Mesenchymal stem cell (in vitro differentiated cells and primary cell): Measurements from ENCODE around the gene KCNC3.

Experiments
- DNase-seq: peaks from one replicate; pipeline ENCODE4 v3.0.0-alpha.2; 2013
- H2AFZ ChIP-seq: one replicate; pipeline ENCODE4 v1.6.1; 2013; ENCODE audit warnings: low read depth, mild to moderate bottlenecking, control low read depth, inconsistent platforms, low read length, moderate library complexity
- H2AK5ac ChIP-seq: 2 replicates; pipeline ENCODE4 v1.6.1; 2013; ENCODE audit warnings: low read length, moderate library complexity, mild to moderate bottlenecking, inconsistent platforms; ENCODE audit not compliant: severe bottlenecking
- H2BK120ac ChIP-seq: one replicate; pipeline ENCODE4 v1.6.1; 2013; ENCODE audit warnings: low read depth, mild to moderate bottlenecking, inconsistent platforms, low read length, moderate library complexity
- H2BK12ac ChIP-seq, 2 experiments: one replicate each; pipeline ENCODE4 v1.6.1; 2013; ENCODE audit warnings: inconsistent platforms in 2 of 2, low read length in 2 of 2, mild to moderate bottlenecking in 2 of 2, moderate library complexity in 2 of 2, control low read depth in 1 of 2
- H2BK15ac ChIP-seq: one replicate; pipeline ENCODE4 v1.6.1; 2013; ENCODE audit warnings: mild to moderate bottlenecking, low read depth, inconsistent platforms; ENCODE audit not compliant: poor library complexity, severe bottlenecking
- H2BK5ac ChIP-seq: 2 replicates; pipeline ENCODE4 v1.6.1; 2013; ENCODE audit warnings: low read depth, mild to moderate bottlenecking, low read length, control low read depth, inconsistent platforms; ENCODE audit not compliant: poor library complexity, severe bottlenecking
- H3K14ac ChIP-seq, 2 experiments: one replicate each; pipeline ENCODE4 v1.6.1; 2013; ENCODE audit warnings: inconsistent platforms in 2 of 2, low read length in 2 of 2, control low read depth in 1 of 2, mild to moderate bottlenecking in 1 of 2, moderate library complexity in 1 of 2
- H3K18ac ChIP-seq, 2 experiments: one replicate each; pipeline ENCODE4 v1.6.1; 2013; ENCODE audit warnings: inconsistent platforms in 2 of 2, low read length in 2 of 2, control low read depth in 1 of 2, low read depth in 1 of 2, mild to moderate bottlenecking in 1 of 2
- H3K23ac ChIP-seq, 2 experiments: one replicate each; pipeline ENCODE4 v1.6.1; 2013; ENCODE audit warnings: inconsistent platforms in 2 of 2, low read length in 2 of 2, mild to moderate bottlenecking in 2 of 2, moderate library complexity in 2 of 2, control low read depth in 1 of 2
- H3K27ac ChIP-seq: 2 replicates; pipeline ENCODE4 v1.5.1; 2013; ENCODE audit warnings: mild to moderate bottlenecking, moderate library complexity, low read length, control low read depth, inconsistent platforms; ENCODE audit not compliant: poor library complexity, severe bottlenecking
- H3K27me3 ChIP-seq, 2 experiments: 2 replicates each; pipeline versions ENCODE4 v1.6.1 to v1.7.0; 2013; ENCODE audit warnings: low read length in 2 of 2, mild to moderate bottlenecking in 2 of 2, moderate library complexity in 2 of 2, control low read depth in 1 of 2, inconsistent platforms in 1 of 2; ENCODE audit not compliant: control insufficient read depth in 1 of 2, insufficient read depth in 1 of 2
- H3K36me3 ChIP-seq, 2 experiments: 2 replicates each; pipeline versions ENCODE4 v1.6.1 to v1.7.0; 2013; ENCODE audit warnings: low read length in 2 of 2, control low read depth in 1 of 2, inconsistent platforms in 1 of 2, low read depth in 1 of 2, mild to moderate bottlenecking in 1 of 2; ENCODE audit not compliant: insufficient read depth in 2 of 2, control insufficient read depth in 1 of 2
- H3K4ac ChIP-seq, 2 experiments: one replicate each; pipeline ENCODE4 v1.6.1; 2013; ENCODE audit warnings: inconsistent platforms in 2 of 2, low read length in 2 of 2, mild to moderate bottlenecking in 2 of 2, moderate library complexity in 2 of 2, control low read depth in 1 of 2, low read depth in 1 of 2
- H3K4me1 ChIP-seq: 2 replicates; pipeline ENCODE4 v1.6.1; 2013; ENCODE audit warnings: low read depth, low read length, control low read depth; ENCODE audit not compliant: control insufficient read depth, insufficient read depth
- H3K4me2 ChIP-seq: 2 replicates; pipeline ENCODE4 v1.6.1; 2013; ENCODE audit warnings: low read length, mild to moderate bottlenecking, inconsistent platforms; ENCODE audit not compliant: poor library complexity, severe bottlenecking
- H3K4me3 ChIP-seq, 2 experiments: 2 replicates each; pipeline versions ENCODE4 v1.5.1 to v1.7.0; 2013; ENCODE audit warnings: low read length in 2 of 2, mild to moderate bottlenecking in 2 of 2, control low read depth in 1 of 2, low read depth in 1 of 2; ENCODE audit not compliant: insufficient read depth in 1 of 2
- H3K79me1 ChIP-seq: replicated peaks from 2 replicates; pipeline ENCODE4 v1.6.1; 2013; ENCODE audit warnings: mild to moderate bottlenecking, control low read depth, low read length, inconsistent platforms; ENCODE audit not compliant: poor library complexity, severe bottlenecking
- H3K9ac ChIP-seq: 2 replicates; pipeline ENCODE4 v1.7.0; 2013; ENCODE audit warnings: mild to moderate bottlenecking, low read length, moderate library complexity
- H3K9me3 ChIP-seq: 2 replicates; pipeline ENCODE4 v1.7.0; 2013; ENCODE audit warnings: mild to moderate bottlenecking, low read length; ENCODE audit not compliant: control insufficient read depth
- H4K8ac ChIP-seq: one replicate; pipeline ENCODE4 v1.6.1; 2013; ENCODE audit warnings: inconsistent platforms, mild to moderate bottlenecking, low read length, moderate library complexity
- H4K91ac ChIP-seq: one replicate; pipeline ENCODE4 v1.6.1; 2013; ENCODE audit warnings: mild to moderate bottlenecking, low read length, inconsistent platforms
- WGBS: methylation state at CpG from one replicate; pipeline ENCODE4 v1.1.7; 2013; ENCODE audit warnings: mixed read lengths; 5-methylcytosine and 5-hydroxymethylcytosine counted together

The KCNC3 gene

GRCh38 chr19:50310759-50311465 is 18.3 kb downstream of the KCNC3 start:
- Histone ChIP-seq H3K4me1 (peaks cover 2% of the 10 kb centered on the region), H3K4me3 (no peak overlapping the region), H3K79me1 (no peaks in the 10 kb centered on the region), H3K4me2 (no peak overlapping the region), H3K14ac (no peak overlapping the region), H3K9me3 (peaks cover 22% of the 10 kb centered on the region), H3K27ac (no peak overlapping the region), H3K18ac (no peak overlapping the region), H4K8ac (no peak overlapping the region), H3K23ac (no peak overlapping the region), H4K91ac (no peak overlapping the region), H2AK5ac (no peak overlapping the region), H3K4ac (no peak overlapping the region), H2BK120ac (no peak overlapping the region), H2BK5ac (no peak overlapping the region), H2AFZ (no peak overlapping the region), H3K36me3 (no peaks in the 10 kb centered on the region), H3K27me3 (peaks cover 37 to 57% of the 10 kb centered on the region in 2 experiments), H2BK12ac (no peak overlapping the region), H2BK15ac (no peak overlapping the region), H3K9ac (no peak overlapping the region)
- WGBS, result 79% methylated on average over 10 of the region's 10 CpGs
- no peak for DNase-seq

- Histone ChIP-seq H3K27me3 (peaks cover 30 to 48% of the 10 kb centered on the region in 2 experiments), H4K8ac (no peak overlapping the region), H3K14ac (no peak overlapping the region), H4K91ac (no peak overlapping the region), H3K4me3 (no peak overlapping the region), H3K4me2 (no peak overlapping the region), H2AK5ac (no peak overlapping the region), H3K4me1 (peaks cover 2% of the 10 kb centered on the region), H3K18ac (no peak overlapping the region), H2AFZ (no peak overlapping the region), H3K36me3 (no peaks in the 10 kb centered on the region), H3K23ac (no peak overlapping the region), H2BK15ac (no peak overlapping the region), H3K9me3 (peaks cover 22% of the 10 kb centered on the region), H2BK5ac (no peak overlapping the region), H2BK12ac (no peak overlapping the region), H3K79me1 (no peaks in the 10 kb centered on the region), H3K9ac (no peak overlapping the region), H2BK120ac (no peak overlapping the region), H3K4ac (no peak overlapping the region), H3K27ac (no peak overlapping the region)
- 83% methylated on average over 14 of the region's 16 CpGs for WGBS
- no peak for DNase-seq
These were observed 19.6 kb downstream of the KCNC3 start for GRCh38 chr19:50309396-50310125.

GRCh38 chr19:50308991-50309390 is 20.2 kb downstream of the KCNC3 start:
- Histone ChIP-seq H3K9me3 (peaks cover 22% of the 10 kb centered on the region), H3K9ac (no peak overlapping the region), H2BK15ac (no peak overlapping the region), H2BK12ac (no peak overlapping the region), H3K27me3 (peaks cover 25 to 43% of the 10 kb centered on the region in 2 experiments), H2BK120ac (no peak overlapping the region), H2BK5ac (no peak overlapping the region), H3K23ac (no peak overlapping the region), H3K4ac (no peak overlapping the region), H4K8ac (no peak overlapping the region), H3K4me3 (peak overlapping the region in 1 of 2 experiments; percentile 31), H3K4me1 (peaks cover 2% of the 10 kb centered on the region), H2AK5ac (no peak overlapping the region), H3K18ac (no peak overlapping the region), H3K4me2 (no peak overlapping the region), H3K14ac (no peak overlapping the region), H2AFZ (no peak overlapping the region), H3K79me1 (no peaks in the 10 kb centered on the region), H4K91ac (no peak overlapping the region), H3K27ac (no peak overlapping the region), H3K36me3 (no peaks in the 10 kb centered on the region)
- 86% methylated on average over 21 of the region's 21 CpGs for WGBS
- no peak for DNase-seq

- Histone ChIP-seq H3K14ac (no peak overlapping the region), H3K36me3 (no peaks in the 10 kb centered on the region), H3K4me3 (no peak overlapping the region), H2BK15ac (no peak overlapping the region), H3K4ac (no peak overlapping the region), H3K4me2 (no peak overlapping the region), H3K9ac (no peak overlapping the region), H2BK5ac (no peak overlapping the region), H3K23ac (no peak overlapping the region), H2AFZ (no peak overlapping the region), H4K91ac (no peak overlapping the region), H3K18ac (no peak overlapping the region), H2BK120ac (no peak overlapping the region), H3K79me1 (no peaks in the 10 kb centered on the region), H3K9me3 (peaks cover 24% of the 10 kb centered on the region), H3K27me3 (peaks cover 0 to 9% of the 10 kb centered on the region in 2 experiments), H2AK5ac (no peak overlapping the region), H2BK12ac (no peak overlapping the region), H3K4me1 (no peaks in the 10 kb centered on the region), H3K27ac (no peak overlapping the region), H4K8ac (no peak overlapping the region)
- DNase-seq, result no peak
These were observed 25.6 kb downstream of the KCNC3 start for GRCh38 chr19:50303558-50303957.
